BE2C (cell line): ENCODE measurements around the gene ZBP1.

Source experiments
- DNase-seq: peaks from one replicate; pipeline ENCODE4 v3.0.0-alpha.2; 2020
- H3K27me3 ChIP-seq: fragments of 250-450 bp; sonication (Bioruptor Pico); 2 replicates; pipeline ENCODE4 v1.5.1; 2020; ENCODE audit warnings: mild to moderate bottlenecking
- H3K36me3 ChIP-seq: fragments of 250-450 bp; sonication (Bioruptor Pico); 2 replicates; pipeline ENCODE4 v1.5.1; 2020; ENCODE audit warnings: mild to moderate bottlenecking
- H3K4me1 ChIP-seq: fragments of 250-450 bp; sonication (Bioruptor Pico); 2 replicates; pipeline ENCODE4 v1.5.1; 2020
- H3K4me3 ChIP-seq: 2 replicates; pipeline ENCODE4 v1.5.1; 2011; ENCODE audit warnings: low read depth, low read length
- H3K9me3 ChIP-seq: fragments of 250-450 bp; sonication (Bioruptor Pico); 2 replicates; pipeline ENCODE4 v1.5.1; 2020
- TF ChIP-seq, protein P1 (sequence below): IDR thresholded peaks from 2 replicates; pipeline ENCODE4 v1.5.1; 2012; ENCODE audit warnings: mild to moderate bottlenecking, low read depth, low read length

The ZBP1 gene

GRCh38 chr20:57584768-57585461, 35.3 kb downstream of the ZBP1 start:
- TF ChIP-seq, protein P1, sequence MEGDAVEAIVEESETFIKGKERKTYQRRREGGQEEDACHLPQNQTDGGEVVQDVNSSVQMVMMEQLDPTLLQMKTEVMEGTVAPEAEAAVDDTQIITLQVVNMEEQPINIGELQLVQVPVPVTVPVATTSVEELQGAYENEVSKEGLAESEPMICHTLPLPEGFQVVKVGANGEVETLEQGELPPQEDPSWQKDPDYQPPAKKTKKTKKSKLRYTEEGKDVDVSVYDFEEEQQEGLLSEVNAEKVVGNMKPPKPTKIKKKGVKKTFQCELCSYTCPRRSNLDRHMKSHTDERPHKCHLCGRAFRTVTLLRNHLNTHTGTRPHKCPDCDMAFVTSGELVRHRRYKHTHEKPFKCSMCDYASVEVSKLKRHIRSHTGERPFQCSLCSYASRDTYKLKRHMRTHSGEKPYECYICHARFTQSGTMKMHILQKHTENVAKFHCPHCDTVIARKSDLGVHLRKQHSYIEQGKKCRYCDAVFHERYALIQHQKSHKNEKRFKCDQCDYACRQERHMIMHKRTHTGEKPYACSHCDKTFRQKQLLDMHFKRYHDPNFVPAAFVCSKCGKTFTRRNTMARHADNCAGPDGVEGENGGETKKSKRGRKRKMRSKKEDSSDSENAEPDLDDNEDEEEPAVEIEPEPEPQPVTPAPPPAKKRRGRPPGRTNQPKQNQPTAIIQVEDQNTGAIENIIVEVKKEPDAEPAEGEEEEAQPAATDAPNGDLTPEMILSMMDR: no peak
- no peaks in the 10 kb centered on the region for H3K9me3 ChIP-seq
- peaks cover 7% of the 10 kb centered on the region for H3K27me3 ChIP-seq
- no peaks in the 10 kb centered on the region for H3K36me3 ChIP-seq
- no peak overlapping the region for H3K4me3 ChIP-seq
- no peak for DNase-seq
- no peaks in the 10 kb centered on the region for H3K4me1 ChIP-seq

- H3K36me3 ChIP-seq: no peaks in the 10 kb centered on the region
- H3K4me1 ChIP-seq: no peaks in the 10 kb centered on the region
- H3K27me3 ChIP-seq: peaks cover 13% of the 10 kb centered on the region
- no peak overlapping the region for H3K4me3 ChIP-seq
- TF ChIP-seq, protein P1: no peak
- no peaks in the 10 kb centered on the region for H3K9me3 ChIP-seq
- no peak for DNase-seq
These were observed 36.7 kb downstream of the ZBP1 start for GRCh38 chr20:57583289-57584257.

- no peaks in the 10 kb centered on the region for H3K4me1 ChIP-seq
- peaks cover 13% of the 10 kb centered on the region for H3K27me3 ChIP-seq
- H3K4me3 ChIP-seq: no peak overlapping the region
- H3K36me3 ChIP-seq: no peaks in the 10 kb centered on the region
- no peaks in the 10 kb centered on the region for H3K9me3 ChIP-seq
- TF ChIP-seq, protein P1: peak; percentile 80
- peak; percentile 46 for DNase-seq
These were observed 37.6 kb downstream of the ZBP1 start for GRCh38 chr20:57582432-57583288.

DNA sequence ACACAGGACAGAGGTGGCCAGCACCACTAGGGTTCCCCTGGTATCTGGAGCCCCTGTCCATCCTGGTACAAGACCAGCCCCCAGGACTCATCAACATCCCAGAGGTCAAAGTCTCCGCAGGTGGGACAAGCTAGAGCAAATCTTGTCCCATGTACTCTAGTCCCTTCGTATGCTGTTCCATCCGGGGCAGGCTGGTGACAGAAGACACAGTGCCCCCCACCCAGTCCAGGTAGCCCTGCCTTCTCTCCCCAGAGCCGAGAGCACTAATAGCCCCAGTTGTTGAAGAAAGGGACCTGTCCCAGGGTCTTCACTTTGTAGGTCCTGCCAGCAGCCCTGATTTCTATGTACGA, 38.2 kb downstream of the ZBP1 start:
- no peaks in the 10 kb centered on the region for H3K4me1 ChIP-seq
- H3K27me3 ChIP-seq: peaks cover 13% of the 10 kb centered on the region
- H3K9me3 ChIP-seq: no peaks in the 10 kb centered on the region
- H3K4me3 ChIP-seq: no peak overlapping the region
- TF ChIP-seq, protein P1: no peak
- DNase-seq: no peak
- H3K36me3 ChIP-seq: no peaks in the 10 kb centered on the region

DNA sequence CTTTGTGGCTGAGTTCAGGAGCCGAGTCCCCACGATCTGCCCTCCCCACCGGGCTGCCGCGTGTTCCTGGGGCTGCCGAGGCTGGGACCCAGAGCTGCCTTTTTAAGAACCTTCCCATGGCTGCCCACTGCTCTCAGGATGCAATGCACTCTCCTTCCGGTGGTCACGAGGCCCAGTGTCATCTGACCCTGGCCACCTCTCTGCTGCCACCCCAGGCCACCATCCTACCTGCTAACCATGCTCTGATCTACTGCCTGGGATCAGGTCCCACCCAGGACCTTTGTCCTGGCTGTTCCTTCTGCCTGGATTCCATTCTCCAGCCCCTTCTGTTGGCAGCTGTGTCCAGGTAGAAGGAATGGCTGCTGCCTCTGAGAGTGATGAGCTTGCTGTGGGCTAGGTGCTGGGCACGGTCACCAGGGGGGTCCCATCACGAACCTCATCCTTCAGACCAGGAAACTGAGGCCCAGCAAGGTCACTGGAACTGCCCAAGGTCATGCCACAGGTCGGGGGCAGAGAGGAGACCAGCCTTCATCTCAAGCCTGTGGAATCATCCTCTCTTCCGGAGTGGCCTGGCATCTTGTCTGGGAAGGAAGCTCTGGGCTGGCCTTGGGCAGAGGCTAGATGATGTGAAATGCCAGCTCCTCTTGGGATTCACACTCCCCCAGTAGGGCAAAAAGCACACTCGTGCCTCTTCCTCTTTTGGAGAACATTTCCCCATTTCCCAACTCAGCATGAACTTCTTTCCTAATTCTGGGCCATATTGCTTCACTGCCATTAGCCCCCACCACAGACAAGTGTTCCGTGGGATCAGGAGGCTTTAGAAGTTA, 38.8 kb downstream of the ZBP1 start:
- Histone ChIP-seq H3K4me1 (no peaks in the 10 kb centered on the region), H3K27me3 (peaks cover 13% of the 10 kb centered on the region), H3K4me3 (no peak overlapping the region), H3K36me3 (no peaks in the 10 kb centered on the region), H3K9me3 (no peaks in the 10 kb centered on the region)
- DNase-seq: no peak
- TF ChIP-seq, protein P1: no peak
